AG10803 (cell line): Measurements from ENCODE around the gene LENG1.

Experiments used
- DNase-seq: peaks from one replicate; pipeline ENCODE4 v3.0.0; 2010; ENCODE audit warnings: low read depth
- H3K4me3 ChIP-seq: 2 replicates; pipeline ENCODE4 v1.5.1; 2011; ENCODE audit warnings: mild to moderate bottlenecking, low read length, control low read depth
- TF ChIP-seq, protein P1 (sequence below): conservative IDR thresholded peaks from 2 replicates; pipeline ENCODE4 v1.5.1; 2011; ENCODE audit warnings: mild to moderate bottlenecking, low read length, control low read depth, inconsistent platforms

LENG1 gene

DNA sequence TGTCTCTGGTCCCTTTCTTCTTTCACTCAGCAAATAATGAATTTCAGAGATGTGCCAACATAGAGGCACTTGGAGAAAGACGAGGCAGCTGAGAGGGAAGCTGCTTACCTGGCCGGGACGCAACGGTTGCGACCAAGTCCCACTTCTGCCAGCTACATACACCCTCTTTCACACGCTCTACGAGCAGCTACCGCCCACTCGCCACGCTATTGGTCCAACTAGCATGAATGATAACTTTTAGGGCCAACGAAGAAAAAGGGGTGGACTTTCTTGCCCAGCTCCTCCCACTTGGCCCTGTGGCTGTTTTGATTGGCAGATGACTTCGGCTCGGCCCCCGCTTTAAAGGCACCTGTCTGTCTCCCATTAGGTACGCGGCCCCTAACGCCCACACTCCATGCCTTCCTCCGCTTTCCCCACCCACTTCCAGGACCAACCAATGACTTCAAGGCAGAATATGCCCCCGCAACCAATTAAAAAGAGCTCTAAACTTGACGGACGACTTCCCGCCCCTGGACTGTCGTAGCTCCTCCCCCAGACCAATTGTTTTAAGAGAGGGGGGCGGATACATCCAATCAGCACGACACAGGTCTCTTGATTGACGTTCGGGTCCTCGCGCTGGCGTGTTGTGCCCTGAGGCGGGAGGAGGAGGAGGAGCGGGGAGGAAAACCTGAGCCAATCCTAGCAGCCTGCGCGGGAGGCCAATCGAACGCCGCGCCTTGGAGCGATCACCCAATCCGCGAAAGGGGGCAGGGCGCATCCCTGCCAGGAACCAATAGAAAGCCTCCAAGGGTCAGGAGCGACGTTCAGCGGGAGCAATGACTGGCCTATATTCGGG, 22.4 kb downstream of the LENG1 start:
- peak; percentile 100 for DNase-seq
- TF ChIP-seq, protein P1, sequence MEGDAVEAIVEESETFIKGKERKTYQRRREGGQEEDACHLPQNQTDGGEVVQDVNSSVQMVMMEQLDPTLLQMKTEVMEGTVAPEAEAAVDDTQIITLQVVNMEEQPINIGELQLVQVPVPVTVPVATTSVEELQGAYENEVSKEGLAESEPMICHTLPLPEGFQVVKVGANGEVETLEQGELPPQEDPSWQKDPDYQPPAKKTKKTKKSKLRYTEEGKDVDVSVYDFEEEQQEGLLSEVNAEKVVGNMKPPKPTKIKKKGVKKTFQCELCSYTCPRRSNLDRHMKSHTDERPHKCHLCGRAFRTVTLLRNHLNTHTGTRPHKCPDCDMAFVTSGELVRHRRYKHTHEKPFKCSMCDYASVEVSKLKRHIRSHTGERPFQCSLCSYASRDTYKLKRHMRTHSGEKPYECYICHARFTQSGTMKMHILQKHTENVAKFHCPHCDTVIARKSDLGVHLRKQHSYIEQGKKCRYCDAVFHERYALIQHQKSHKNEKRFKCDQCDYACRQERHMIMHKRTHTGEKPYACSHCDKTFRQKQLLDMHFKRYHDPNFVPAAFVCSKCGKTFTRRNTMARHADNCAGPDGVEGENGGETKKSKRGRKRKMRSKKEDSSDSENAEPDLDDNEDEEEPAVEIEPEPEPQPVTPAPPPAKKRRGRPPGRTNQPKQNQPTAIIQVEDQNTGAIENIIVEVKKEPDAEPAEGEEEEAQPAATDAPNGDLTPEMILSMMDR, result no peak
- peak overlapping the region; percentile 66 for H3K4me3 ChIP-seq

- peak; percentile 27 for DNase-seq
- TF ChIP-seq, protein P1, result no peak
- peak overlapping the region; percentile 66 for H3K4me3 ChIP-seq
These were observed 23.2 kb downstream of the LENG1 start for GRCh38 chr19:54136086-54136863.

DNA sequence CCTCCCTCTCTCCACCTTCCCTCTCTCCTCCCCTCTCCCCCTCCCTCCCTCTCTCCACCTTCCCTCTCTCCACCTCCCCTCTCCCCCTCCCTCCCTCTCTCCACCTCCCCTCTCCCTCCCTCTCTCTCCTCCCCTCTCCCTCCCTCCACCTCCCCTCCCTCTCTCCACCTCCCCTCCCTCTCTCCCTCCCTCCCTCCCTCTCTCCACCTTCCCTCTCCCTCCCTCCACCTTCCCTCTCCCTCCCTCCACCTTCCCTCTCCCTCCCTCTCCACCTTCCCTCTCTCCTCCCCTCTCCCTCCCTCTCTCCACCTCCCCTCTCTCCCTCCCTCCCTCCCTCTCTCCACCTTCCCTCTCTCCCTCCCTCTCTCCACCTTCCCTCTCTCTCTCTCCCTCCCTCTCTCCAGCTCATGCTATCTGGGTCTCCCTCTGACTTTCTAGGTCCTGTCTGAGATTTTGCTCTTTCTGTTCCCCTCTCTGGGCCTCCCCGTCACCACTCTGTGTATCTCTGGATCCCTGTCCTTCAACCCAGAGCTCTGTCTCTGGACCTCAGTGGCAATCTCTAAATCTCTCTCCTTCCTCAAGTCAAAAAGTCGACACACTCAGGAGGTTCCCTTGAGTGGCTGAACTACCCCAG, 25.4 kb downstream of the LENG1 start:
- no peak for DNase-seq
- H3K4me3 ChIP-seq, result no peak overlapping the region
- TF ChIP-seq, protein P1, result no peak

DNA sequence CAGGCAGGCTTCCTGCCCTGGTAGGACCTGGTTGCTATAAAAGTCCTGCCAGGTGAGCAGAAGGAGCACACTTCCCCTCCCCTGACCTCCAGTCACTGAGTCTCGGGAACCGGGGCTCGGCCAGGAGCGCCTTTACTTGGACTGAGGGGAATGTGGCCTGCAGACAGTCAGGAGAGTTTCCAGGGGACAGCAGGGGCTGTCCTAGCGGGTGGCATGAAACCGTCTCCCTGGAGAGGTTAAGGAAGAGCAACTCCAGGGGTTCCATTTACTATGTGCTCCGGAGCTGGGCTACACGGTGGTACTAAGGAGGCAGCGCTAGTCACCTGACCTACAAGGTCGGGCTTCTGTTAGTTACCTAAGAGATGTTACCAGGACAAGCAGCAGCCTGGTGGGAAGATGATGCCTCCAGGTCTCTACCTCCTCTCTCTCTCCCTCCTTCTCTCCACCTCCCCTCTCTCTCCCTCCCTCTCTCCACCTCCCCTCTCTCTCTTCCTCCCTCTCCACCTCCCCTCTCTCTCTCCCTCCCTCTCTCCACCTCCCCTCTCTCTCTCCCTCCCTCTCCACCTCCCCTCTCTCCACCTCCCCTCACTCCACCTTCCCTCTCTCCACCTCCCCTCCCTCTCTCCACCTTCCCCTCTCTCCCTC, 26.1 kb downstream of the LENG1 start:
- H3K4me3 ChIP-seq, result no peak overlapping the region
- TF ChIP-seq, protein P1, result no peak
- DNase-seq, result peak; percentile 40

- DNase-seq, result no peak
- H3K4me3 ChIP-seq, result no peak overlapping the region
- TF ChIP-seq, protein P1, result no peak
These were observed 29.9 kb downstream of the LENG1 start for GRCh38 chr19:54129617-54129996.

GRCh38 chr19:54128796-54129616, 30.5 kb downstream of the LENG1 start:
- no peak for DNase-seq
- H3K4me3 ChIP-seq, result no peak overlapping the region
- TF ChIP-seq, protein P1, result no peak
